Omental fat pad (tissue), 4 donors: Measurements from ENCODE around the gene AUTS2. TPM values are rescaled to one million over a fixed set of nuclear protein-coding genes. Genes with fewer than 3 reads are reported as not detected.

ENCODE experiments used
- ATAC-seq: fragments of 150-250 bp; one replicate; pipeline ENCODE4 v1.9.1; 2016; ENCODE audit warnings: mild to moderate bottlenecking, moderate library complexity; ENCODE audit not compliant: low FRiP score
- DNase-seq: peaks from one replicate; pipeline ENCODE4 v3.0.0-alpha.2; 2019; ENCODE audit warnings: low spot score
- total RNA-seq, 4 donors: library from RNA; depleted of rRNA; stranded (reverse); fragments of >200 nt; gene quantifications; one replicate each; pipeline ENCODE4 v1.1.0, GENCODE V29; 2016
- TF ChIP-seq, protein P1 (sequence below), 3 donors: fragments of 450-650 bp; IDR thresholded peaks; one replicate each; pipeline ENCODE4 v1.5.1; 2016 to 2017; ENCODE audit warnings: antibody characterized with exemption in 3 of 3, mild to moderate bottlenecking in 3 of 3, moderate library complexity in 2 of 3

The AUTS2 gene
- total RNA-seq, 4 donors from 2014 or later: 13.2 to 27.0 (median 21.2) TPM

DNA sequence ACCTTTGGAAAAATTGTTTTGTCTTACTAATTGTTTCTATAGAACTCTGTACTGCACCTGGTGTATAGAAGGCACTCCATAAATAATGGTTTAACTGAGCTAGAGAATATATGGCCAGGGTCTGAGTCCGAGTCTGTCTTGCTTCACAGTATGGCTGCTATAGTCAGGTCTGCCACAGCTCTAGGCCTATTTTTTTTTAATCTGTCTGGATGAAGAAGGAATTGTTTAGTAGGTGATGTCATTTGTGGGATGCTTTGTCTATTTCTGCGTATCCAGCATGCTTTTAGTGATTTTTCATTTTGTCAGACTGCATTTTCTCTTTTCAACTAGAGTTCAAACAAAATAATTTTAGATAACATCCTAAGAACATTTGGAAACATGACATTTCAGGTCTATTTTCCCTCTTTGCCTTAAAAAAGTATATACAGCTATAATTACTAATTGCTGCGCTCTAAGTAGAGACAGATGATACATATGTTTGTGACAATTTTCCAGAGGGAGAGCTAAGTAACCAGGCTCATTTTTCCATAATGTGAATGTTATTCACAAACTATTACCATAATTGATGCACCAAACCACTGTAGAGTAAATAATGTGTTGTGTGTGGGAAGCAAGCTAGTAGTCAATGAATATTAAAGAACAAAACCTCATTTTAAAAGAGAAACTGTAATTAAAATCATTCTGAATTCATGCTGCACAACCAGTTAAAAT, 361.7 kb downstream of the AUTS2 start:
- DNase-seq (no peak), ATAC-seq (no peak)
- TF ChIP-seq, protein P1, sequence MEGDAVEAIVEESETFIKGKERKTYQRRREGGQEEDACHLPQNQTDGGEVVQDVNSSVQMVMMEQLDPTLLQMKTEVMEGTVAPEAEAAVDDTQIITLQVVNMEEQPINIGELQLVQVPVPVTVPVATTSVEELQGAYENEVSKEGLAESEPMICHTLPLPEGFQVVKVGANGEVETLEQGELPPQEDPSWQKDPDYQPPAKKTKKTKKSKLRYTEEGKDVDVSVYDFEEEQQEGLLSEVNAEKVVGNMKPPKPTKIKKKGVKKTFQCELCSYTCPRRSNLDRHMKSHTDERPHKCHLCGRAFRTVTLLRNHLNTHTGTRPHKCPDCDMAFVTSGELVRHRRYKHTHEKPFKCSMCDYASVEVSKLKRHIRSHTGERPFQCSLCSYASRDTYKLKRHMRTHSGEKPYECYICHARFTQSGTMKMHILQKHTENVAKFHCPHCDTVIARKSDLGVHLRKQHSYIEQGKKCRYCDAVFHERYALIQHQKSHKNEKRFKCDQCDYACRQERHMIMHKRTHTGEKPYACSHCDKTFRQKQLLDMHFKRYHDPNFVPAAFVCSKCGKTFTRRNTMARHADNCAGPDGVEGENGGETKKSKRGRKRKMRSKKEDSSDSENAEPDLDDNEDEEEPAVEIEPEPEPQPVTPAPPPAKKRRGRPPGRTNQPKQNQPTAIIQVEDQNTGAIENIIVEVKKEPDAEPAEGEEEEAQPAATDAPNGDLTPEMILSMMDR (IDR thresholded peaks at IDR 0.05): no peak

DNA sequence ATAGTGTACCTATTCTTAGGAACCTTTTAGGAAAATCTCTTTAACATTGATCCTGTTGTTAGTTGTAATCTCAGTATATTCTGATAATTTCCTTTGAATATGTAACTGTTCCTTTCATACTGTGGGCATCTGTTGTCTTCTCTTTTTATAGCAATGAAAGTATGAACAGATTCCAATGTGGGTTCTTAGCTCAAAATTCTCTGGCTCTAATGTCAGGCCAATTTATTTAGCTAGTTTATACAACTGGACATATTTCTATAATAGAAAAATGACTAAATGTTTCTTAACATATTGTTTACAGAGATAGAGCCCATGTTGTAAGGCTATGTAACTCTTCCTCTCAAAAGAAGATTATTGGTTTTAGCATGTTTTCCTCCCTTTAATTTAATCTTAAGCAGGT, 363.2 kb downstream of the AUTS2 start:
- TF ChIP-seq, protein P1 (IDR thresholded peaks at IDR 0.05): no peak
- ATAC-seq (no peak), DNase-seq (no peak)

DNA sequence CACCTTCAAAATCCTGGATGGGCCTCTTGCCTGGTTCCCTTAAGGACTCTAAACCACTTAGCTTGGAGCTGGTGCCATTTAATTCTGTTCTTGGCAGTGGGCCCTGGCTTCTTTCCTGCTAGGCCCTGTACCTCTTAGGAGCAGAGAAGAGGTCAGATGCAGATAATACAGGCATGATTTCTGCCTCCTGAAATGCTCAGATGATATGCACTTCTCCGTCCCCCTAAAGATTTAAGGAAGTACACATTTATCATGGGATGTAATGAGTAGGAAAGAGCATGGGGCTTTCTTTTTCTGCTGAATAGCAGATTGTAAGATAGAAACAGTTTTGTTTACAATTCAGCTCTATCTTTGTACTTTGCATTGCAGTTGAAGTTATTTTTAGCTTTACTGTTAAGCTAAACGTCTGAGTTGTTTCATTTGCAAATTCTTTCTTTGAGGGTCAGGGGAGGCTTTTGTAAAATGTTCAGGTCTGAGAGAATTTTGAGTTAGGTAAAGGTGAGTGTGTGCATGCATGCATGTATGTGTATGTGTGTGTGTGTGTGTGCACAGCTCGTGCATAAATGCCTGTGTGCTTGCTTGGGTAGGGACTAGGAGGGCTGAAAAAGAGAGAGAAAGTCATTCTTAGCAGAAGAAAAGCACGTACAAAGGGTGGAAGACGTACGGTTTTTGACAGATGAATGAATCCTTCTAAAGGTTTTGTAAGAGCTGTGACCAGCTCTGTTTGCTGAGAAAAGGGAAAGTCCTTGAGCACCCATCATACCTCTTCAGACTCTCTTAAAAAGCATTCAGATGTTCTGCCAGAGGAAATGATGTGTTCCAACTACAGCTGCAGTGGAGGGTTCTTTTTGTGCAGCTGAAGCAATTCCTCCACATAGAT, 364.2 kb downstream of the AUTS2 start:
- ATAC-seq (peak; percentile 51), DNase-seq (no peak)
- TF ChIP-seq, protein P1 (IDR thresholded peaks at IDR 0.05): no peak

DNA sequence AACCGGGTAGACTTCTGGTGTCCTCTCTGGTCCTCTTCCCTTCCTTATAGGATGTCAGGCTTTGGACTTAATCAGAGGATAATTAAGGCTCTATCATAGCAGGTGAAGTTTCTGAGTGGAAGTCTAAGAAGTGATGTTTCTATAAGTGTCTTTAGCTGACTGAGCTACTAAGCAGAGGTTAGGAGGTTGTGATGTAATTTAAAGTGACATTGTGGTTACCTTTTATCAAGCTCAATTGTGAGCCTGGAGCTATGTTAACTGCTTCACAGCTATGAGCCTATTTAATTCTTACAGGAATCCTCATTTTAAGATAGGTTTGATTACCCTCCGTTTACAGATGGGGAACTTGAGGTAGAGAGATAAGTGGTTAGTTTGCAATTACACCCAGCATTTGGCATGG, 365.1 kb downstream of the AUTS2 start:
- TF ChIP-seq, protein P1 (IDR thresholded peaks at IDR 0.05): no peak

DNA sequence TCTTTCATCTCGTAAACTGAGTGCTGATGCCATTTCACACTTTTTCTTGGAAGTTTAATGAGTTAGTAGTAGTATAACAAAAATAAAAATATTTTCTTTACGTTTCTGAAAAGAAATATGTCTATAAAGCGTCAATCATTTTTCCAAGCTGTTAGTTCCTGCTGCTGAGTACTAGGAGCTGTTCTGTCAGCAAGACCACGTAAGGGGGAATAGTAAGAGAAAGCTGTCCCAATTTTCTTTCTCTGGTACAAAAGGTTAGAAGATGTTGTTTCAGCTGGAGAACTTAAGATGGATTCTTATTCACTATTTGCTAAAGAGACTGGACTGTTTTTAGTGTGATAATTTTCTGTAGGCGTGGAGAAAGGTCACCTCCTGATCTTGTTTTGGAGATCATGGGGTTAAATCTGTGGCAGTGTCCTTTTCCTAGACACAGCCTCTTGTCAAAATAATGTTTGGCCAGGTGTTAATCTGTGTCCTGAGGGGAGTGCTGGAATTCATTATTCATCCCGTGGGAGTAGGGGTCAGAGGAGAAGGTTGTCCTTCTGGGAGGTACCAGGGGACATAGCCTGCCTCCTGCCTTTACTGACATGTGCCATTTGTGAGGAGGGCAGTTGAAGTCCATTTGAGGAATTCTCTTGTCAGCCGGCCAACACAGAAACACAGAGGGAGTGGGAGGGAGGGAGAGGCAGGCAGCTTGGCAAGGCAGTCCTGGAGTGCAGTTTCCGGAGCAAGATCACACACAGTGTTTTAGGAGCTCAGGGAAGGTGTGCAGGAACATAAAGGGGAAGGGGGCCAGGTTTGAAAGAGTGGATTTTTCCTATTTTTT, 368.7 kb downstream of the AUTS2 start:
- no peak for DNase-seq
- ATAC-seq: no peak
- TF ChIP-seq, protein P1 (IDR thresholded peaks at IDR 0.05): no peak

More for the DNA sequence above, 365.1 kb downstream of the AUTS2 start:
- DNase-seq: no peak
- no peak for ATAC-seq

DNA sequence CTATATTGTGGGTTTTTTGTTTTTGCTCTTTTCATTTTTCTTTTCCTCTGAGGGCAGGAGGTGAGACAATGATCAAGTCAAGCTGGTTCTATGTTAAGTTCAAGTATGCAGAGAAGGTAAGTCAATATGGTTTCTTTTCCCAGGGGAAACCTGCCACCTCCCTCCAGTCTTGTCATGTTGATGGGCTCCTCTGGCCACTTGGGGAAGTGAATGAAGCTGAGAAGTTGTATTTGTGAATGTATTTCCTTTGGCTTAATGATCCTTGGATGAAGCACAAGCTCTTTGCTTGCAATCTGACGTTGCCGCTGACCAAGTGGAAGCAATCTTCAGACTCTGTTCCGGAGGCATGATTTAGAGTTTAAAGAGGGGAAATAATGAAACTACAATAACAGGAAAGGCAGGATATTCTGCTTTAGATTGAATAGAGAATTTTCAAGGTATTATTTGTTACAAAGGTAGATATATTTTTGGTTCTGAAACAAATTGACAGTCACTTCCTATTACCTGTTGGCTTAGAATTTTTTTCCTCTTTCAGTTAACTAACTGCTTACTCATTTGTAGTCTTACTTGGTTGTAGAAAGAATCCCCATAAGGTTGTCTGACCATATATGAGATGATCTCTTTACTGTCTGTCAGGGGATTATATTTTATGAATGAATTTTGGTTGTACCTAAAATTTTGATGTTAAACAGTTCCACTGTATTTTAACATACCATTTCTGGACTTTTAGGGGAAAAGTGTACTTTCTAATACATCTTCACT, 369.6 kb downstream of the AUTS2 start:
- TF ChIP-seq, protein P1 (IDR thresholded peaks at IDR 0.05): no peak
- DNase-seq: no peak
- ATAC-seq: no peak
